ENCODE measurements around the gene PIP5K1C.
A peak's percentile ranks its signal among the peaks of the same experiment; 100 is the strongest.
"Not testable (repeated sequence)": the region's sequence is repeated elsewhere in the genome, so short reads cannot be mapped to it uniquely, and the experiment has no call there.

PIP5K1C gene

DNA sequence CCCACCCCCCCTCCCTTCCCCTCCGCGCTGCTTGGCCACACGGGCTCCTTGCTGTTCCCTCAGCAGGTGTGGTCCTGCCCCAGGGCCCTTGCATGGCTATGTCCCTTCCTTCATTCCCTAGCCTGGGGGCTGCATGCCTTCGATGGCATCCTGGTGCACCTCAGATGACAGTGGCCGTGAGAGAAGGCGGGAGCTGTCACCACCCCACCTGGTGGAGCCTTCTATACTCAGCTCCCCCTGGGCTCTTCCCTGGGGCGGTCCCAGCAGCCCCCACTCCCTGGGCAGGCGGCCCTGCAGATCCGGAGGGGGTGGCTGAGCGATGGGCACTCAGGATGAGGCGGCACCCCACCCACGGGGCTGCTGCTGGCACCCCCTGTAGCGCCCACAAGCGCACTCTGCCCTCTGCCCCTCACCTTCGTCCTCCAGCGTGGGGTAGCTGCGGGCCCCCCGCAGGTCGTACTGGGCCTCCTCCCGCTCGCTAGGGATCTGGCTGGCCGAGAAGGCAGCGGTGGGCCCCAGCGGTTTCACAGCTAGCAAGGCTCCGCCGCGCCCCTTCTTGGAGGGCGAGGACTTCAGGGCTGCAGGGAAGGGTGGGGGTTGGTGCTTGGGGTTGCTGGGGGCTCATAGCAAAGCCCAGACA, 56.5 kb downstream of the PIP5K1C start:
- no peak for DNase-seq

DNA sequence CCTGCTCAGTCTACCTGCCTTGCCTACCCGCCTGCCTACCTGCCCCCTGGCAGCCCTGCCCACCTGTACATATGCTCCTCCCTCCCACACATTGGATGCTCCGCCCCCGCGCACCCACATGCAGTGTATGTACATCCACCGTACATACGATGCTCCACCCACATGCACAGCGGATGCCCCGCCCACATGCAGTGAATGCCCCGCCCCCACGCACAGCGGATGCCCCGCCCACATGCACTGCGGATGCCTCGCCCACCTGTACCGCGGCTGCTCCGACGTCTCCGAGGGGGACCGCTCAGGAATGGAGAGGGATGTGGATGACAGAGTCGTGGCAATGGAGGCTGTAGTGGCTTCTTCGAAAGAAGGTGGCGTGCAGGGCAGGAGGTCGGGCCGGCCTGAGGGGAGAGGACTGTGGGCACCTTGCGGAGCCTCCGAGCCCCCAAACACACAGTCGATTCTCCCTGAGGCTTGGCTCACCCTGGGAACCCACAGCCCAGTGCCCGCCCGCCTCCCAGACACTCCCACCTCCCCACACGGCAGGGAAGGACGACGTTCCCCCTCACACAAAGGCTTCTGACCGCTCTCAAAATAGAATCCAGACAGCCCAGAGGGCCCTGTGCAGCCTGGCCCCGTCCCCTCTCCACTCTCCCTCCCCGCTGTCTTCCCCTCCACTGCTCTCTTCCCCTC, 57.1 kb downstream of the PIP5K1C start:
- no peak for DNase-seq

- DNase-seq: no peak
Observed at GRCh38 chr19:3642296-3642695, 58.0 kb downstream of the PIP5K1C start.

- DNase-seq: no peak
Observed at GRCh38 chr19:3641515-3642269, 58.6 kb downstream of the PIP5K1C start.

DNA sequence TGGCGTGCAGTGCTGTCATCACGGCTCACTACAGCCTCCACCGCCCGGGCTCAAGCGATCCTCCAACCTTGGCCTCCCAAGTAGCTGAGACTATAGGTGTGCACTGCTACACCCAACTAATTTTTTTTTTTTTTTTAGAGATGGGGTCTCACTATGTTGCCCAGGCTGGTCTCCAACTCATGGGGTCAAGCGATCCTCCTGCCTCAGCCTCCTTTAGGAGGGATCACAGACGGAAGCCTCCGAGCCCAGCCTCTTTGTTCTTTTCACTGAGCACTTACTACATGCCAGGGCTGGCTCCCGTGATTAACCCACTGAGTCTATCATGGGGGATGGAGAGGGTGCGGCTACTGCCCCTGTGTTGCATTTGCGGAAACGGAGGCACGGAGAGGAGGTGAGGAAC, 60.8 kb downstream of the PIP5K1C start:
- DNase-seq: no peak

GRCh38 chr19:3638208-3639193, 61.8 kb downstream of the PIP5K1C start:
- DNase-seq: no peak

GRCh38 chr19:3637621-3638020, 62.6 kb downstream of the PIP5K1C start:
- no peak for DNase-seq

- DNase-seq: no peak
Observed at GRCh38 chr19:3636962-3637361, 63.3 kb downstream of the PIP5K1C start.

DNA sequence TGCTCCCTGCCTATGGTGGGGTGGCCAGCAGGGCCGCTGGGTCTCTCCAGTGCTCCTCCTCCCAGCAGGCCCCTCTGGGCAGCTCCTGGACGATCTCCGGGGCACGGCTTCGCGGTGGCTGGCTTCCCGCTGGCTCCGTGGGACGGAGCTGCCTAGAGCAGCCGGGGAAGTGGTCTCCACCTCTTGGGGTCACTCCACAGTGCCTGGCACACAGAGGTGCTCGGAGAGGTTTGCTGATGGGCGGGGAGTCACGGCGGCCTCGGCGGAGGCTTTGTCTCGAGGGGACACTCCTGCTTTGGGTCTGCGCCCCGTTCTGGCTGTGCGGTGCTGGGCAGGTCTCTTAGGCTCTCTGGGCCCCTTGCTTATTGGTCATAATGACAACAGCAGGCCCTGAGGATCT, 63.8 kb downstream of the PIP5K1C start:
- DNase-seq: no peak

DNA sequence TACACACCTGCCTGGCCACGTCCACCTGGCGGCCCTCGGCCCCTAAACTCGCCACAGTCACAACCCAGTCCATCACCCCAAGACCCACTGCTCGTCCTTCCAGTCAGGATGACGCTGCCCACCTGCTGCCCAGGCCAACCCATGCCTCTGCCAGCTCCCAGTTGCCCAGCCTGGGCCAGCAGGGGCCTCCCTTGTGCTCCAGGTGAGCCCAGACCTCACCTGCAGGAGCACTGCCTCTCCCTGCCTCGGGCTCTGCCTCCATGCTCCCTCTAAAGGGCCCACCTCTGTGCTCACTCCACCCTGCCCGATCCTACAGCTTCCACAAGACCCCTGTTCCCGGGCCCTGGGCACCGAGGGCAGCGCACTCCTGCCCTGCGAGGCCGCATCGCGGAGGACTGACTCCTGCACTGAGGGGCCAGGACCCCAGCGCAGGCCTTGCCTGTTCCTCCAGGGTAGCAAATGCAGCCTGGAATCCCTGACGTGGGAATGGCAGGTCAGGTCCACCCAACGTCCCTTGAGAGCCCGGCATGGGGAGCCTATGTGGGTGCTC, 65.7 kb downstream of the PIP5K1C start:
- no peak for DNase-seq

- DNase-seq: no peak
Observed at GRCh38 chr19:3633559-3633988, 66.7 kb downstream of the PIP5K1C start.

DNA sequence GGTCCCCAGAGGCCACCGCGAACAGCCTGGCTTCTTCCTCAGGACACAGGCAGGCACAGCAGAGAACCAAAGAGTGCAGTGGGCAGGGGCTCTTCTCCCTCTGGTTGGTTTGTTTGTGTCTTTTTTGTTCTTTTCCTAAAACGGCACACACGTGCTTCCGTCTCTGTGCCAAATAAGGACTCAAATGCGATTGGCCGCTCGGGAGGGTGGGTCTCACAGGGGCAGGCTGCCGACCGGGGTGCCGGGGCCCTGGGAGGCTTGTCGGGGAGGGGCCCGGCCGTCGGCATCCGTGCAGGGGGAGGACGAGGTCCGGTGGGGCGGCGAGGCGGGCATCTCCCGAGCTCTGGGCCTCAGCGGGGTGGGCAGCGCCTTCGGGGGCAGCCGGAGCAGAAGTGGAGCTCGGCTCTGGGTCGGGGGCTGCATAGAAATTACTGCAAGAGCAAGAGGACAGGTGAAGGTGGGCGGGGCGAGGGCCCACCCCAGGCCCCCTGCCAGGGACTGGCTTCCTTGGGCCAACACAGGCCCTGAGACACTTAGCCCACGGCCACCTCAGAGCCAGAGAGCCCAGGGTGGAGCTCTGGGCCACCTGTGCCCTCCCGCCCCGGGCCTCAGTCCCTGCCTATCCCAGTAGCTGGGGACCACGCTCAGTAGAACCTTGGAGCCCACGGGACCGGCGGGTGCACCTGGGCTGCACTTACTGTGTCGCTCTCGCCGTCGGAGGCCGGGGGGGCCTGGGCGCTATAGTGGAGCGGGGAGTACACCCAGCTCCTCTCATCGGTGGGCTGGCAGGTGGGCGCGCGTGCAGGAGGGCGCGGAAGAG, 67.3 kb downstream of the PIP5K1C start:
- DNase-seq: no peak

GRCh38 chr19:3632098-3632497, 68.2 kb downstream of the PIP5K1C start:
- no peak for DNase-seq

GRCh38 chr19:3631053-3631861, 69.0 kb downstream of the PIP5K1C start:
- no peak for DNase-seq

- not testable (repeated sequence) for DNase-seq
Observed at GRCh38 chr19:3628766-3629165, 71.5 kb downstream of the PIP5K1C start.

DNA sequence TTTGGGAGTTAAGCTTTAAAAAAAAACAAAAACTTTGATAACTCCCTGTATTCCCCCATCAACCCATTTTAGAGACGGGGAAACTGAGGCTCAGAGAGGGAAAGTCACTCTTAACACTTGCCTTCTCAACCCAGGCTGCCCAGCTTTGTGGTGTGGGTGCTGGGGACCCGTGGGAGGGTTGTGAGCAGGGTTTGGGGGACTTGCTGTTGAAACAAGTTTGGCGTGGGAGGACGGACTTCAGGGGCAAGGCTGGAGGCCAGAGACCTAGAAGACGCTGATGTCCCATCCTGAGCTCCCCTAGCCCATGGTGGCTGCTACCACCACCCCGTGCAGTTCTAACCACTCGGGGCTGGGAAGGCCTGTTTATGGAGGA, 72.9 kb downstream of the PIP5K1C start:
- no peak for DNase-seq

GRCh38 chr19:3626473-3627350, 73.6 kb downstream of the PIP5K1C start, which contains the start of gene CACTIN:
CACTIN (minus strand) TSS chr19:3626790; CDS start chr19:3626762, 28 bp downstream.
- DNase-seq: peak; percentile 98

DNA sequence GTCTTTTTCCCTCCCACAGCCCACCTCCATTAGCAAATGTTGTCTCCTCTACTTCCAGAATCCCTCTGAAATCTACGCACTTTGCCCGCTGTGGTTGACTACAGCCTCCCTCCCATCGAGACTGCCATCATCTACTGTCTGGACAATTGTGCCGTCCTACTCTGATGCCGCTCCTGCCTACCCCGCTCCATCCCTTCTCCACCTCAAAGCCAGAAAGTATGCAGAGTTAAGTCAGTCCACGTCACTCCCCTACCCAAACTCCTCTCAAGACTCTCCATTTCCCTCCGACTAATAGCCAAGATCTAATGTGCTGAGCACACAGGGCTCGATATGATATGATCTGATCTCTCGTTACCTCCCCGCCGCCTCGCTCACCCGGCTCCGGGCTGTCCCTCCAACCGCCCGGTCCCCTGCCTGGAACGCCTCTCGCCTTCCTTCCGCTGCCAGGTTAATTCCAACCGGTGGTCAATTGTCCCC, 74.2 kb downstream of the PIP5K1C start:
- DNase-seq: no peak

DNA sequence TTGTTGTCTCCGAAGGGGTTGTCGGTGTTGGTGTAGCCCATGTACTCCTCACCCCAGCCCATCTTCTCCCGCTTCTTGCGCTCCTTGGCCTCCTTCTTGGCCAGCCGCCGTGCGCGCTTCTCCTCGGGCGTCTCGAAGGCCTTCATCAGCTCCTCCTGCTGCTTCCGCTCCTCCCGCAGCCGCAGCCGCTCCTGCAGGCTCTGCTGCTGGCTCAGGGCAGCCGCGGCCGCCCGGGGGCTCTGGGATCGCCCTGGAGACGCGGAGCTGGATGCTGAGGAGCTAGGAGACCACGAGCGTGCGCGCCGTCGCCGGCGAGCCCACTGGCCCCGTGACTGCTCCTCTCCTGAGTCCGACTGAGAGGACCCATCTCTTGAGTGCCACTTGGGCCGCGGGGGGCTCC, 76.6 kb downstream of the PIP5K1C start:
- no peak for DNase-seq
